K562 (cell line): Measurements from ENCODE around the gene UNC13A. TPM values are rescaled to one million over a fixed set of nuclear protein-coding genes. Genes with fewer than 3 reads are reported as not detected.

Source experiments
- ATF2 ChIP-seq: sonication (generic); formaldehyde crosslinking; IDR thresholded peaks from 2 replicates; pipeline ENCODE4 v1.8.1; 2022; ENCODE audit warnings: missing genetic modification reagents
- ATF4 ChIP-seq: fragments of 450-650 bp; formaldehyde crosslinking; IDR thresholded peaks from 2 replicates; pipeline ENCODE4 v1.4.0; 2022; ENCODE audit warnings: mild to moderate bottlenecking, moderate library complexity
- CHD7 ChIP-seq: fragments of 200-600 bp; sonication (generic); IDR thresholded peaks from one replicate; pipeline ENCODE4 v1.6.1; 2012; ENCODE audit warnings: mild to moderate bottlenecking, low read depth, low read length, inconsistent platforms
- KAT8 ChIP-seq: fragments of 450-650 bp; IDR thresholded peaks from 2 replicates; pipeline ENCODE4 v1.6.1; 2016; ENCODE audit warnings: low read depth, mild to moderate bottlenecking
- NR3C1 ChIP-seq: sonication (generic); formaldehyde crosslinking; IDR thresholded peaks from 2 replicates; pipeline ENCODE4 v1.8.1; 2022; ENCODE audit warnings: missing genetic modification reagents
- PCBP1 ChIP-seq: fragments of 200-400 bp; formaldehyde crosslinking; IDR thresholded peaks from 2 replicates; pipeline ENCODE4 v1.6.1; 2018; ENCODE audit warnings: mild to moderate bottlenecking, low read depth, low read length; ENCODE audit not compliant: poor library complexity, severe bottlenecking
- PHB2 ChIP-seq: fragments of 450-650 bp; IDR thresholded peaks from 2 replicates; pipeline ENCODE4 v1.6.1; 2017; ENCODE audit warnings: low read depth
- RHOXF2B ChIP-seq: fragments of 250-450 bp; sonication (Bioruptor Pico); conservative IDR thresholded peaks from 2 replicates; pipeline ENCODE4 v1.5.1; 2021
- TCF7L2 ChIP-seq: fragments of 150-350 bp; IDR thresholded peaks from 2 replicates; pipeline ENCODE4 v1.6.1; 2016; ENCODE audit warnings: low read depth, mild to moderate bottlenecking, low read length, moderate library complexity
- ZNF436 ChIP-seq: fragments of 250-450, 450-650 bp; sonication (Bioruptor Pico); formaldehyde crosslinking; IDR thresholded peaks from 2 replicates; pipeline ENCODE4 v1.7.0; 2020; ENCODE audit warnings: mild to moderate bottlenecking
- polyA plus RNA-seq, 8 experiments: library from polyadenylated mRNA; depleted of rRNA in 4 of 8; stranded (reverse) in 5 of 8; unstranded in 3 of 8; fragments of >200 nt; fragmentation: Nextera tagmentation in 2 of 8; fragmentation: Illumina TruSeq in 1 of 8; extraction: Ambion mirVana in 2 of 8; extraction: Trizol in 1 of 8; gene quantifications; 2 replicates each; pipeline versions ENCODE4 v1.2.1 to v1.2.3, GENCODE V29; 2011 to 2014; ENCODE audit warnings: inconsistent platforms in 1 of 8, missing spikeins in 1 of 8
- total RNA-seq, 7 experiments: library from RNA; depleted of rRNA in 6 of 7; stranded (reverse); fragments of >200 nt in 6 of 7; fragmentation: Illumina TruSeq in 2 of 7; extraction: Trizol in 2 of 7; gene quantifications; 2 replicates each; pipeline versions ENCODE4 v1.2.1 to v1.2.3, GENCODE V29; 2011 to 2021; ENCODE audit warnings: low replicate concordance in 1 of 7

Gene UNC13A
- total and polyA plus RNA-seq, 9 of the 15 experiments (the other 6 are each of a cell fraction or from before 2014, with no cell fraction given): 0.03 to 1.0 (median 0.25) TPM

- no peak for TF ChIP-seq PCBP1
- TF ChIP-seq RHOXF2B: no peak
- TF ChIP-seq ATF4 (CRISPR knock-in tag): no peak
- no peak for TF ChIP-seq TCF7L2
- no peak for TF ChIP-seq CHD7
- no peak for TF ChIP-seq ZNF436
- no peak for TF ChIP-seq KAT8
- no peak for TF ChIP-seq PHB2
- TF ChIP-seq NR3C1 (CRISPR knock-in tag): no peak; the same call in 1 of the 2 replicates
- TF ChIP-seq ATF2 (CRISPR knock-in tag): peak; percentile 98
Measured at GRCh38 chr19:17681505-17682125, 6.5 kb downstream of the UNC13A start (continued).
